SK-N-MC (cell line): ENCODE data around the gene MLPH.

Source experiments
- EZH2 ChIP-seq: fragments of 200-600 bp; sonication (generic); IDR thresholded peaks from one replicate; pipeline ENCODE4 v1.6.1; 2017; ENCODE audit warnings: antibody characterized with exemption
- FOXP2 ChIP-seq: optimal IDR thresholded peaks from 2 replicates; pipeline ENCODE3; 2011; ENCODE audit warnings: mild to moderate bottlenecking, moderate library complexity; ENCODE audit not compliant: insufficient read depth; ENCODE audit errors: extremely low read length, control extremely low read depth
- POLR2AphosphoS5 ChIP-seq: IDR thresholded peaks from 2 replicates; pipeline ENCODE4 v1.6.1; 2012; ENCODE audit warnings: mild to moderate bottlenecking, low read depth, low read length, borderline replicate concordance

DNA sequence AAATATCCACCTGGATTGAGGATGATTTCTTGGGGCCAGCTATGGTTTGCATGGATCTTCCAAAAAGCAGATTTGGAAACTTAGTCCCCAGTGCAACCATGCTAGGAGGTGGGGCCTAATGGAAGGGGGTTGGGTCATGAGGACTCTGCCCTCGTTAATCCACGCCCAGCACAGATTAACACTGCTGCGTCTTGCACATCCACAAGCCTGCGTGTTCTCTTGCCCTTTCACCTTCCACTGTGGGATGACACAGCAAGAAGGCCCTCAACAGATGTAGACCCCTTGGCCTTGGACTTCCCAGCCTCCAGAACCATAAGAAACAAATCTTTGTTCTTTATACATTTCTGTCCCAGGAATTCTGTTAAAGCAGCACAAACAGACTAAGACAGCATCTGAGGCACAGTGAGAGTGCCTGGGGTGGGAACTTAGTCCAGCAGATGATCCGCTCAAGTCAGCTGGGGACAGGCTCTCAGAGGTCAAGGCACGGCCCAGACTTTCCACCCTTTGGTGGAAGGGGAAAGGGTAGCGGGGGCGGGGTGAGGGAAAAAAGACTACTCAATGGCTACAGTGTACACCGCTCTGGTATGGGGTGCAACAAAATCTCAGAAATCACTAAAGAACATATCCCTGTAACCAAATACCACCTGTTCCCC is 101.1 kb downstream of the MLPH start:
- TF ChIP-seq POLR2AphosphoS5 (no peak), EZH2 (no peak), FOXP2 (no peak)
